PFSK-1 (cell line): ENCODE measurements around the gene DGCR8.

Source experiments
- FOXP2 ChIP-seq: optimal IDR thresholded peaks from 2 replicates; pipeline ENCODE3; 2011; ENCODE audit warnings: borderline replicate concordance, control low read depth, inconsistent platforms; ENCODE audit not compliant: insufficient read depth; ENCODE audit errors: extremely low read length, extremely low read depth
- POLR2AphosphoS5 ChIP-seq: IDR thresholded peaks from 2 replicates; pipeline ENCODE4 v1.6.1; 2012; ENCODE audit warnings: low read depth, mild to moderate bottlenecking, control low read depth, low read length, moderate library complexity
- REST ChIP-seq, 2 experiments: IDR thresholded peaks; 2 replicates each; pipeline versions ENCODE4 v1.6.1 to v1.8.0; 2011 to 2012; ENCODE audit warnings: low read depth in 2 of 2, low read length in 2 of 2, control low read depth in 1 of 2, inconsistent platforms in 1 of 2, mild to moderate bottlenecking in 1 of 2, moderate library complexity in 1 of 2; ENCODE audit not compliant: insufficient read depth in 1 of 2
- SIN3A ChIP-seq: IDR thresholded peaks from 2 replicates; pipeline ENCODE4 v1.6.1; 2012; ENCODE audit warnings: mild to moderate bottlenecking, low read length, moderate library complexity, borderline replicate concordance; ENCODE audit not compliant: insufficient read depth
- TAF1 ChIP-seq: IDR thresholded peaks from 2 replicates; pipeline ENCODE4 v1.6.1; 2012; ENCODE audit warnings: low read length, control low read depth, borderline replicate concordance; ENCODE audit not compliant: insufficient read depth

DGCR8 gene

DNA sequence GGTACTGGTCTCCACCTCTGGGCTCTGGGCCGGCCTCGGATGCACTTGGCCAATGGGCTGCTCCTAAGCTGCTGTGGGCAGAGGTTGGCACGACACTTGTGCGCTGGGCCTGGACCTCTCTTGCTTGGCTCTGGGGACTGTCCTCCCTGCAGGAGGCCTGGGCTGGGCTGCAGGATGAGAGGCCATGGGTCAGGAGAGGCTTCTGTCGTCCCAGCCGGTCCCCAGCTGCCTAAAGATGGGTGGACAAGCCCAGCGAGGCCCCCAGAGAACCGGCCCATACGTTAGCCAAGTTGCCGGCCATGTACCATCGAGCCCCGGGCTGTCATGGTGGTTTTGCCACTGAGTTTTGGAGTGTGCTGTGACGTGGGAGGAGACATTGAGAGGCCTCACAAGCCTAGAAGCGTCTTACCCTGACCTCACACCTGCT, 72.4 kb downstream of the DGCR8 start:
- TF ChIP-seq POLR2AphosphoS5 (no peak), SIN3A (no peak), FOXP2 (no peak), REST (IDR thresholded peaks at IDR 0.05; ENCODE audit: insufficient read depth in 1 of 2, low read depth in 2 of 2, low read length in 2 of 2) (no peak), TAF1 (no peak)

GRCh38 chr22:20153945-20154344, 73.9 kb downstream of the DGCR8 start:
- TF ChIP-seq FOXP2 (no peak), TAF1 (no peak), SIN3A (no peak), POLR2AphosphoS5 (no peak), REST (IDR thresholded peaks at IDR 0.05; ENCODE audit: insufficient read depth in 1 of 2, low read depth in 2 of 2, low read length in 2 of 2) (no peak)

DNA sequence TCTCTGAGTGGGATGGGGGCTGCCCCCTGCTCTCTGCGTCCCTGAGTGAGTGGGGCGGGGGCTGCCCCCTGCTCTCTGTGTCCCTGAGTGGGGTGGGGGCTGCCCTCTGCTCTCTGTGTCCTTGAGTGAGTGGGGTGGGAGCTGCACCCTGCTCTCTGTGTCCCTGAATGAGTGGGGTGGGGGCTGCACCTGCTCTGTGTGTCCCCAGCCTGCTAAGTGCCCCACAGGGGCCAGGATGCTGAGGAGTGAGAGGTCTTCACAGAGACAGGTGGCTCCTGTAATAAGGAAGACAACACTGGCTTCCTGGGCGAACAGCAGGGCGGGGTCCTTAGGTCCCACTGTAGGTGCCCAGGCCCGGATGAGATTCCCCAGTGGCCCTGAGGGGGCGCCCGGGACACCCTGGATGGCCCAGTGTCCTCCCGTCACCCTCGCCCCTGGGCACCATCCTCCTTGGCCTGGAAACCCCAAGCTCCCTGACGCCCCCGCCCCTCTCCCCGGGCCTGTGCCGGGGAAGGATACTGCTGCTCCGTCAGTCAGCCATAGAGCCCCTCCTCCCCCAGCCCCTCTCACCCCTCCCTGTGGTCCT, 74.7 kb downstream of the DGCR8 start:
- TF ChIP-seq FOXP2 (no peak), REST (IDR thresholded peaks at IDR 0.05; ENCODE audit: insufficient read depth in 1 of 2, low read depth in 2 of 2, low read length in 2 of 2) (no peak), TAF1 (no peak), SIN3A (no peak)

- TF ChIP-seq SIN3A (peak; percentile 88; the same call in 1 of the 2 replicates), REST (IDR thresholded peaks at IDR 0.05; ENCODE audit: insufficient read depth in 1 of 2, low read depth in 2 of 2, low read length in 2 of 2) (no peak), FOXP2 (peak; percentile 54)
These were observed 75.4 kb downstream of the DGCR8 start for GRCh38 chr22:20155330-20156041.
